GM18867 (cell line): ENCODE data around the gene SLC30A7.
"Not testable (repeated sequence)": the region's sequence is repeated elsewhere in the genome, so short reads cannot be mapped to it uniquely, and the experiment has no call there.

Source experiments
- ATAC-seq: cut with Tn5 transposase; IDR thresholded peaks from one replicate; pipeline ENCODE4 v1.9.1; 2021; ENCODE audit warnings: mild to moderate bottlenecking, moderate library complexity; ENCODE audit not compliant: unreplicated experiment

Gene SLC30A7

GRCh38 chr1:100889869-100890482 is 5.9 kb upstream of the SLC30A7 start:
- not testable (repeated sequence) for ATAC-seq

GRCh38 chr1:100891380-100891779 is 4.5 kb upstream of the SLC30A7 start:
- ATAC-seq = no peak

GRCh38 chr1:100892554-100892953 is 3.3 kb upstream of the SLC30A7 start:
- ATAC-seq = no peak

GRCh38 chr1:100893718-100894117 is 2.2 kb upstream of the SLC30A7 start:
- ATAC-seq = no peak

- peak; percentile 50 for ATAC-seq
Measured at GRCh38 chr1:100894603-100895539, 1.0 kb upstream of the SLC30A7 start, which contains the start of gene EXTL2. TSS of gene EXTL2 (minus strand) at chr1:100894842. CDS start at chr1:100888757, 6,085 bp downstream.

GRCh38 chr1:100896481-100896982 is 642 bp downstream of the SLC30A7 start:
- peak; percentile 45 for ATAC-seq

GRCh38 chr1:100902365-100902764 is 6.5 kb downstream of the SLC30A7 start:
- no peak for ATAC-seq

- ATAC-seq = no peak
Measured at GRCh38 chr1:100903777-100904176, 7.9 kb downstream of the SLC30A7 start.

- no peak for ATAC-seq
Measured at GRCh38 chr1:100904528-100904927, 8.6 kb downstream of the SLC30A7 start.

GRCh38 chr1:100905181-100905580 is 9.3 kb downstream of the SLC30A7 start:
- no peak for ATAC-seq

GRCh38 chr1:100907887-100908286 is 12.0 kb downstream of the SLC30A7 start:
- ATAC-seq = no peak

GRCh38 chr1:100909018-100909417 is 13.1 kb downstream of the SLC30A7 start:
- no peak for ATAC-seq

GRCh38 chr1:100912019-100912418 is 16.1 kb downstream of the SLC30A7 start:
- no peak for ATAC-seq

- no peak for ATAC-seq
Measured at GRCh38 chr1:100921110-100921706, 25.3 kb downstream of the SLC30A7 start.

GRCh38 chr1:100924212-100924611 is 28.3 kb downstream of the SLC30A7 start:
- no peak for ATAC-seq

- no peak for ATAC-seq
Measured at GRCh38 chr1:100924991-100925390, 29.1 kb downstream of the SLC30A7 start.

GRCh38 chr1:100926240-100926639 is 30.4 kb downstream of the SLC30A7 start:
- no peak for ATAC-seq

GRCh38 chr1:100927276-100927675 is 31.4 kb downstream of the SLC30A7 start:
- ATAC-seq = no peak

- ATAC-seq = no peak
Measured at GRCh38 chr1:100928128-100928527, 32.2 kb downstream of the SLC30A7 start.

GRCh38 chr1:100930494-100930893 is 34.6 kb downstream of the SLC30A7 start:
- ATAC-seq = no peak

- no peak for ATAC-seq
Measured at GRCh38 chr1:100931716-100932115, 35.8 kb downstream of the SLC30A7 start.
